Neural crest cell (in vitro differentiated cells): ENCODE results near the gene RIMS3. TPM values are rescaled to one million over a fixed set of nuclear protein-coding genes. Genes with fewer than 3 reads are reported as not detected.
A peak's percentile ranks its signal among the peaks of the same experiment; 100 is the strongest.

ENCODE experiments used
- DNase-seq: peaks from one replicate; pipeline ENCODE4 v3.0.0; 2021; ENCODE audit warnings: low read depth, mixed read lengths, low spot score
- H3K27ac Mint-ChIP-seq: one replicate; pipeline ENCODE4 v1.8.0; 2021; ENCODE audit warnings: mild to moderate bottlenecking, mixed read lengths; ENCODE audit not compliant: unreplicated experiment
- H3K27me3 Mint-ChIP-seq: 2 replicates; pipeline ENCODE4 v1.8.0; 2021; ENCODE audit warnings: low read depth, mild to moderate bottlenecking, mixed read lengths
- H3K36me3 Mint-ChIP-seq: 2 replicates; pipeline ENCODE4 v1.8.0; 2021; ENCODE audit warnings: low read depth, mild to moderate bottlenecking, mixed read lengths
- H3K4me1 Mint-ChIP-seq: 2 replicates; pipeline ENCODE4 v1.8.0; 2021; ENCODE audit warnings: mixed read lengths
- H3K4me3 Mint-ChIP-seq: one replicate; pipeline ENCODE4 v1.8.0; 2021; ENCODE audit warnings: mild to moderate bottlenecking, mixed read lengths
- H3K9me3 Mint-ChIP-seq: 2 replicates; pipeline ENCODE4 v1.8.0; 2021; ENCODE audit warnings: mixed read lengths
- CTCF ChIP-seq: fragments of 200-600 bp; sonication (generic); conservative IDR thresholded peaks from 2 replicates; pipeline ENCODE4 v1.5.0; 2021; ENCODE audit warnings: antibody characterized with exemption, mild to moderate bottlenecking
- total RNA-seq: library from RNA; stranded (reverse); gene quantifications from 2 replicates; pipeline ENCODE4 v1.2.1, GENCODE V29; 2021

RIMS3 gene
- total RNA-seq, 1 donor from 2014 or later: 22.4 TPM

GRCh38 chr1:40696294-40696693 is 30.8 kb upstream of the RIMS3 start:
- Mint-ChIP-seq H3K36me3 (peaks cover under 1% of the 10 kb centered on the region), H3K27ac (peak overlapping the region; percentile 31), H3K27me3 (no peaks in the 10 kb centered on the region), H3K4me3 (peak overlapping the region; percentile 2), H3K4me1 (peaks cover 43% of the 10 kb centered on the region), H3K9me3 (no peaks in the 10 kb centered on the region)
- no peak for DNase-seq
- no peak for TF ChIP-seq CTCF

- peaks cover 61% of the 10 kb centered on the region for H3K4me1 Mint-ChIP-seq
- peak overlapping the region; percentile 74 for H3K4me3 Mint-ChIP-seq
- no peaks in the 10 kb centered on the region for H3K9me3 Mint-ChIP-seq
- no peak for TF ChIP-seq CTCF
- H3K27me3 Mint-ChIP-seq: no peaks in the 10 kb centered on the region
- H3K36me3 Mint-ChIP-seq: peaks cover 2% of the 10 kb centered on the region
- DNase-seq: no peak
- no peak overlapping the region for H3K27ac Mint-ChIP-seq
Observed at GRCh38 chr1:40694353-40694874, 28.9 kb upstream of the RIMS3 start.

GRCh38 chr1:40693425-40693824 is 27.9 kb upstream of the RIMS3 start:
- Mint-ChIP-seq H3K36me3 (peaks cover 2% of the 10 kb centered on the region), H3K4me3 (peak overlapping the region; percentile 98), H3K4me1 (peaks cover 64% of the 10 kb centered on the region), H3K9me3 (no peaks in the 10 kb centered on the region), H3K27ac (no peak overlapping the region), H3K27me3 (no peaks in the 10 kb centered on the region)
- no peak for TF ChIP-seq CTCF
- DNase-seq: no peak

GRCh38 chr1:40692429-40692895 is 27.0 kb upstream of the RIMS3 start:
- no peak for TF ChIP-seq CTCF
- Mint-ChIP-seq H3K27ac (peak overlapping the region; percentile 99), H3K4me3 (peak overlapping the region; percentile 98), H3K4me1 (peaks cover 64% of the 10 kb centered on the region), H3K27me3 (no peaks in the 10 kb centered on the region), H3K9me3 (no peaks in the 10 kb centered on the region), H3K36me3 (peaks cover 5% of the 10 kb centered on the region)
- no peak for DNase-seq

- H3K27ac Mint-ChIP-seq: peak within 1 kb of the TSS; percentile 99
- peak; percentile 96 for DNase-seq
- no peak for TF ChIP-seq CTCF
- peaks cover 8% of the 10 kb centered on the region for H3K36me3 Mint-ChIP-seq
- peaks cover 58% of the 10 kb centered on the region for H3K4me1 Mint-ChIP-seq
- no peaks in the 10 kb centered on the region for H3K27me3 Mint-ChIP-seq
- peak within 1 kb of the TSS; percentile 98 for H3K4me3 Mint-ChIP-seq
- no peaks in the 10 kb centered on the region for H3K9me3 Mint-ChIP-seq
Observed at GRCh38 chr1:40691538-40692428, 26.3 kb upstream of the RIMS3 start, which contains the start of gene NFYC. Gene NFYC, plus strand, starts transcription at chr1:40691704. Its CDS starts 47,140 bp downstream, at chr1:40738844.
